IMR-90 (cell line): ENCODE data around the gene MLH3. TPM values are rescaled to one million over a fixed set of nuclear protein-coding genes. Genes with fewer than 3 reads are reported as not detected.

Source experiments
- ATAC-seq: fragments of 200-7000 bp; cut with Tn5 transposase; 2 replicates; pipeline ENCODE4 v1.9.1; 2020; ENCODE audit warnings: low read depth, mild to moderate bottlenecking, moderate library complexity
- BruUV-seq: library from RNA; stranded (reverse); fragments of 400-500 nt; replicated peaks from 2 replicates; lab custom pipeline; 2021; lab: Mats Ljungman, UMichigan
- CTCF ChIA-PET: fragments of 300-600 bp; formaldehyde crosslinking; extraction: SDS; loops from one replicate; lab custom pipeline; 2021; ENCODE audit warnings: antibody characterized with exemption; lab: Yijun Ruan, JAX
- POLR2A ChIA-PET: fragments of 300-600 bp; sonication (Branson Sonifier 250); formaldehyde crosslinking; loops from one replicate; lab custom pipeline; 2022; ENCODE audit warnings: antibody characterized with exemption; ENCODE audit not compliant: unreplicated experiment; lab: Charles Lee
- DNase-seq: peaks from one replicate; pipeline ENCODE4 v3.0.0; 2013
- H2AFZ ChIP-seq: replicated peaks from 2 replicates; pipeline ENCODE3; 2013; ENCODE audit warnings: low read length, mild to moderate bottlenecking; ENCODE audit not compliant: poor library complexity
- H2AK5ac ChIP-seq: 2 replicates; pipeline ENCODE4 v1.6.1; 2013; ENCODE audit warnings: low read depth, low read length, inconsistent platforms
- H2AK9ac ChIP-seq: replicated peaks from 2 replicates; pipeline ENCODE3; 2013; ENCODE audit warnings: mild to moderate bottlenecking, low read depth, low read length, moderate library complexity; ENCODE audit not compliant: poor library complexity
- H2BK120ac ChIP-seq: 2 replicates; pipeline ENCODE4 v1.6.1; 2013; ENCODE audit warnings: low read depth, low read length, inconsistent platforms
- H2BK15ac ChIP-seq: 3 replicates; pipeline ENCODE4 v1.6.1; 2013; ENCODE audit warnings: low read depth, low read length, inconsistent platforms
- H2BK20ac ChIP-seq: 2 replicates; pipeline ENCODE4 v1.6.1; 2013; ENCODE audit warnings: low read depth, mild to moderate bottlenecking, inconsistent platforms, low read length, moderate library complexity
- H2BK5ac ChIP-seq: 2 replicates; pipeline ENCODE4 v1.6.1; 2013; ENCODE audit warnings: mild to moderate bottlenecking, low read depth, low read length, inconsistent platforms; ENCODE audit not compliant: poor library complexity, severe bottlenecking
- H3K14ac ChIP-seq: replicated peaks from 2 replicates; pipeline ENCODE4 v1.6.1; 2013; ENCODE audit warnings: low read depth, low read length, inconsistent platforms
- H3K18ac ChIP-seq: 2 replicates; pipeline ENCODE4 v1.6.1; 2013; ENCODE audit warnings: low read depth, low read length, control low read depth
- H3K23ac ChIP-seq: 2 replicates; pipeline ENCODE4 v1.6.1; 2013; ENCODE audit warnings: low read depth, low read length, inconsistent platforms
- H3K27ac ChIP-seq: 2 replicates; pipeline ENCODE4 v1.5.1; 2013; ENCODE audit warnings: mild to moderate bottlenecking, control low read depth, low read length; ENCODE audit not compliant: insufficient read depth
- H3K27me3 ChIP-seq: 2 replicates; pipeline ENCODE4 v1.6.1; 2013; ENCODE audit warnings: low read length; ENCODE audit not compliant: control insufficient read depth, insufficient read depth
- H3K36me3 ChIP-seq: 2 replicates; pipeline ENCODE4 v1.6.1; 2013; ENCODE audit warnings: low read length, mixed read lengths; ENCODE audit not compliant: control insufficient read depth, insufficient read depth
- H3K4ac ChIP-seq: 2 replicates; pipeline ENCODE4 v1.6.1; 2013; ENCODE audit warnings: low read depth, low read length, inconsistent platforms
- H3K4me1 ChIP-seq: 2 replicates; pipeline ENCODE4 v1.6.1; 2013; ENCODE audit warnings: low read length, mixed read lengths; ENCODE audit not compliant: control insufficient read depth, insufficient read depth
- H3K4me2 ChIP-seq: 2 replicates; pipeline ENCODE4 v1.6.1; 2013; ENCODE audit warnings: low read depth, mild to moderate bottlenecking, control low read depth, low read length, moderate library complexity
- H3K4me3 ChIP-seq: 2 replicates; pipeline ENCODE4 v1.5.1; 2013; ENCODE audit warnings: low read depth, mild to moderate bottlenecking, control low read depth, low read length, moderate library complexity; ENCODE audit not compliant: insufficient read depth
- H3K56ac ChIP-seq: 2 replicates; pipeline ENCODE4 v1.6.1; 2013; ENCODE audit warnings: low read length, inconsistent platforms; ENCODE audit not compliant: insufficient read depth; ENCODE audit errors: extremely low read depth
- H3K79me1 ChIP-seq, 2 experiments: 2 replicates each; pipeline ENCODE4 v1.6.1; 2013; ENCODE audit warnings: low read length in 2 of 2, inconsistent platforms in 1 of 2, low read depth in 1 of 2
- H3K9ac ChIP-seq: 2 replicates; pipeline ENCODE4 v1.6.1; 2013; ENCODE audit warnings: low read depth, low read length, control low read depth
- H3K9me1 ChIP-seq: 2 replicates; pipeline ENCODE4 v1.6.1; 2013; ENCODE audit warnings: low read length, inconsistent platforms; ENCODE audit not compliant: insufficient read depth
- H3K9me3 ChIP-seq: 2 replicates; pipeline ENCODE4 v1.6.1; 2013; ENCODE audit warnings: low read length; ENCODE audit not compliant: control insufficient read depth, insufficient read depth
- H4K20me1 ChIP-seq: 2 replicates; pipeline ENCODE4 v1.6.1; 2013; ENCODE audit warnings: low read length, inconsistent platforms; ENCODE audit not compliant: insufficient read depth
- H4K5ac ChIP-seq: 2 replicates; pipeline ENCODE4 v1.6.1; 2013; ENCODE audit warnings: mild to moderate bottlenecking, low read depth, low read length, control low read depth
- H4K8ac ChIP-seq, 2 experiments: 2 replicates each; pipeline ENCODE4 v1.6.1; 2013; ENCODE audit warnings: low read depth in 2 of 2, low read length in 2 of 2, control low read depth in 1 of 2, inconsistent platforms in 1 of 2
- H4K91ac ChIP-seq: 2 replicates; pipeline ENCODE4 v1.6.1; 2013; ENCODE audit warnings: low read depth, low read length, inconsistent platforms; ENCODE audit not compliant: insufficient read depth
- BHLHE40 ChIP-seq: fragments of 150-350 bp; IDR thresholded peaks from 2 replicates; pipeline ENCODE4 v1.6.1; 2016; ENCODE audit warnings: mild to moderate bottlenecking, low read depth, low read length
- CEBPB ChIP-seq: IDR thresholded peaks from 2 replicates; pipeline ENCODE4 v1.6.1; 2012; ENCODE audit warnings: low read depth, low read length, improper control_type of control experiment
- CHD1 ChIP-seq: IDR thresholded peaks from 2 replicates; pipeline ENCODE4 v1.6.1; 2012; ENCODE audit warnings: low read depth, low read length, improper control_type of control experiment
- CTCF ChIP-seq: conservative IDR thresholded peaks from 2 replicates; pipeline ENCODE4 v1.5.1; 2012; ENCODE audit warnings: mild to moderate bottlenecking, low read depth, low read length, improper control_type of control experiment
- ELK1 ChIP-seq: fragments of 150-350 bp; IDR thresholded peaks from 2 replicates; pipeline ENCODE4 v1.6.1; 2016; ENCODE audit warnings: low read depth, mild to moderate bottlenecking, low read length, moderate library complexity, borderline replicate concordance
- MAZ ChIP-seq: IDR thresholded peaks from 2 replicates; pipeline ENCODE4 v1.6.1; 2012; ENCODE audit warnings: low read depth, mild to moderate bottlenecking, low read length, improper control_type of control experiment, moderate library complexity, borderline replicate concordance
- POLR2A ChIP-seq: IDR thresholded peaks from 2 replicates; pipeline ENCODE4 v1.6.1; 2012; ENCODE audit warnings: mild to moderate bottlenecking, low read depth, low read length
- RCOR1 ChIP-seq: IDR thresholded peaks from 2 replicates; pipeline ENCODE4 v1.6.1; 2012; ENCODE audit warnings: mild to moderate bottlenecking, low read length, improper control_type of control experiment; ENCODE audit not compliant: insufficient replicate concordance
- SMC3 ChIP-seq: fragments of 150-350 bp; IDR thresholded peaks from 2 replicates; pipeline ENCODE4 v1.6.1; 2016; ENCODE audit warnings: low read depth, mild to moderate bottlenecking, antibody characterized with exemption, low read length, moderate library complexity
- WGBS, 2 experiments: methylation state at CpG; one replicate each; pipeline versions ENCODE4 v1.1.5 to v1.1.7; 2013; ENCODE audit warnings: missing lambda C conversion rate in 2 of 2; ENCODE audit not compliant: insufficient read length in 1 of 2; ENCODE audit errors: extremely low coverage in 2 of 2; 5-methylcytosine and 5-hydroxymethylcytosine counted together
- dilution Hi-C: fragments of 300-500 bp; cut with HindIII; formaldehyde crosslinking; loops from one replicate; pipeline ENCODE4 v1.14.3; 2018; ENCODE audit warnings: low sequenced_read_pairs; ENCODE audit not compliant: unreplicated experiment
- in situ Hi-C: fragments of 300-500 bp; cut with MboI; formaldehyde crosslinking; loops from 3 replicates; pipeline ENCODE4 v1.14.3; 2019; ENCODE audit warnings: low sequenced_read_pairs, inconsistent platforms, mixed read lengths
- intact Hi-C: fragments of 100-400 bp; cut with micrococcal nuclease; formaldehyde crosslinking; loops from 2 replicates; pipeline ENCODE4 v1.10.0; 2022
- polyA plus RNA-seq, 3 experiments: library from polyadenylated mRNA; depleted of rRNA; stranded (reverse); fragments of >200 nt; gene quantifications; 2 replicates each; pipeline ENCODE4 v1.2.3, GENCODE V29; 2012; ENCODE audit warnings: low replicate concordance in 1 of 3
- total RNA-seq: library from RNA; depleted of rRNA; stranded (reverse); fragments of >200 nt; gene quantifications from 2 replicates; pipeline ENCODE4 v1.2.3, GENCODE V29; 2012

The MLH3 gene
- total and polyA plus RNA-seq, 2 of the 4 experiments (the other 2 are of a cell fraction), result 5.6 to 14.7 TPM

GRCh38 chr14:75023108-75023507, 28.2 kb downstream of the MLH3 start:
- Histone ChIP-seq H3K4me1 (peaks cover 2% of the 10 kb centered on the region; the same call in 1 of the 2 replicates), H2AFZ (no peak overlapping the region), H2AK9ac (no peak overlapping the region), H3K18ac (no peak overlapping the region), H3K79me1 (no peaks in the 10 kb centered on the region; a peak in 1 of 4 replicates), H4K20me1 (no peaks in the 10 kb centered on the region), H4K8ac (no peak overlapping the region), H2AK5ac (no peak overlapping the region), H3K27me3 (no peaks in the 10 kb centered on the region), H3K14ac (no peak overlapping the region), H3K56ac (no peak overlapping the region), H2BK120ac (no peak overlapping the region), H2BK20ac (no peak overlapping the region), H2BK5ac (peak overlapping the region; percentile 43), H4K91ac (no peak overlapping the region), H2BK15ac (no peak overlapping the region), H3K9me3 (no peaks in the 10 kb centered on the region), H3K4ac (no peak overlapping the region), H3K23ac (no peak overlapping the region), H3K27ac (no peak overlapping the region), H3K36me3 (peaks cover 11% of the 10 kb centered on the region), H3K4me2 (no peak overlapping the region), H4K5ac (no peak overlapping the region), H3K9me1 (peaks cover 5% of the 10 kb centered on the region; the same call in 1 of the 2 replicates), H3K9ac (no peak overlapping the region), H3K4me3 (no peak overlapping the region)
- CTCF ChIA-PET, result interaction anchor here (1.1 kb wide), 1 partner anchor 9 kb away, joined by 3 read pairs; no protein-coding TSS in a partner anchor
- dilution Hi-C loops (no loop called here), in situ Hi-C loops (no loop called here), intact Hi-C loops (no loop called here)
- no CpG with 5 or more reads among the region's 1 CpG for whole genome bisulfite sequencing, 2 experiments
- BruUV-seq, result no TSS peak
- ATAC-seq, result peak; percentile 84
- POLR2A ChIA-PET, result no interaction called here
- peak; percentile 62 for DNase-seq
- no peak for TF ChIP-seq MAZ
- TF ChIP-seq POLR2A, result no peak
- no peak for TF ChIP-seq BHLHE40
- no peak for TF ChIP-seq CTCF
- TF ChIP-seq CEBPB, result no peak
- TF ChIP-seq ELK1, result no peak
- TF ChIP-seq CHD1, result no peak
- no peak for TF ChIP-seq RCOR1
- no peak for TF ChIP-seq SMC3
